DOHH2 (cell line): ENCODE data around the gene TMEM139.

ENCODE experiments used
- H3F3A ChIP-seq: fragments of 200-600 bp; sonication (generic), shearing (Covaris generic); 2 replicates; pipeline ENCODE4 v1.6.0; 2016; ENCODE audit warnings: antibody characterized with exemption, mild to moderate bottlenecking; ENCODE audit not compliant: control insufficient read depth, insufficient read depth
- H3K27ac ChIP-seq: fragments of 200-600 bp; sonication (generic); 2 replicates; pipeline ENCODE4 v1.5.1; 2014; ENCODE audit warnings: low read depth, mild to moderate bottlenecking, low read length, moderate library complexity
- H3K27me3 ChIP-seq: fragments of 200-600 bp; sonication (generic); 2 replicates; pipeline ENCODE4 v1.6.1; 2014; ENCODE audit warnings: mild to moderate bottlenecking, low read length, mixed read lengths; ENCODE audit not compliant: control insufficient read depth
- H3K36me3 ChIP-seq: fragments of 200-600 bp; sonication (generic); 2 replicates; pipeline ENCODE4 v1.6.1; 2014; ENCODE audit warnings: mild to moderate bottlenecking, low read length, moderate library complexity, mixed read lengths; ENCODE audit not compliant: control insufficient read depth
- H3K4me1 ChIP-seq: fragments of 200-600 bp; sonication (generic); 2 replicates; pipeline ENCODE4 v1.6.1; 2014; ENCODE audit warnings: mild to moderate bottlenecking, low read length, mixed read lengths; ENCODE audit not compliant: control insufficient read depth
- H3K4me2 ChIP-seq: fragments of 200-600 bp; sonication (generic); 2 replicates; pipeline ENCODE4 v1.6.0; 2014; ENCODE audit warnings: mild to moderate bottlenecking, low read length, moderate library complexity
- H3K4me3 ChIP-seq: fragments of 200-600 bp; sonication (generic); 2 replicates; pipeline ENCODE4 v1.5.1; 2014; ENCODE audit warnings: mild to moderate bottlenecking, low read length, mixed read lengths
- H3K79me2 ChIP-seq: fragments of 200-600 bp; sonication (generic); 2 replicates; pipeline ENCODE4 v1.6.1; 2014; ENCODE audit warnings: mild to moderate bottlenecking, low read length, mixed read lengths; ENCODE audit not compliant: control insufficient read depth
- H3K9me2 ChIP-seq: fragments of 200-600 bp; sonication (generic); replicated peaks from 2 replicates; pipeline ENCODE4 v1.6.1; 2014; ENCODE audit warnings: mild to moderate bottlenecking, low read length, mixed read lengths; ENCODE audit not compliant: control insufficient read depth
- H3K9me3 ChIP-seq: fragments of 200-600 bp; sonication (generic); 2 replicates; pipeline ENCODE4 v1.6.1; 2014; ENCODE audit warnings: antibody characterized with exemption, low read length, mixed read lengths; ENCODE audit not compliant: control insufficient read depth, insufficient read depth
- H4K20me1 ChIP-seq: fragments of 200-600 bp; sonication (generic); 2 replicates; pipeline ENCODE4 v1.6.0; 2014; ENCODE audit warnings: low read depth, mild to moderate bottlenecking, antibody characterized with exemption, low read length, moderate library complexity; ENCODE audit not compliant: control insufficient read depth, insufficient read depth
- EZH2phosphoT487 ChIP-seq: fragments of 200-600 bp; sonication (generic); IDR thresholded peaks from 2 replicates; pipeline ENCODE4 v1.6.1; 2017; ENCODE audit warnings: borderline replicate concordance, mild to moderate bottlenecking, antibody characterized with exemption, low read length, moderate library complexity, mixed read lengths
- TF ChIP-seq, protein P1 (sequence below): fragments of 200-600 bp; sonication (generic); IDR thresholded peaks from one replicate; pipeline ENCODE4 v1.5.1; 2014; ENCODE audit warnings: antibody characterized with exemption, mild to moderate bottlenecking, low read depth, low read length; ENCODE audit not compliant: poor library complexity, severe bottlenecking

Gene TMEM139

DNA sequence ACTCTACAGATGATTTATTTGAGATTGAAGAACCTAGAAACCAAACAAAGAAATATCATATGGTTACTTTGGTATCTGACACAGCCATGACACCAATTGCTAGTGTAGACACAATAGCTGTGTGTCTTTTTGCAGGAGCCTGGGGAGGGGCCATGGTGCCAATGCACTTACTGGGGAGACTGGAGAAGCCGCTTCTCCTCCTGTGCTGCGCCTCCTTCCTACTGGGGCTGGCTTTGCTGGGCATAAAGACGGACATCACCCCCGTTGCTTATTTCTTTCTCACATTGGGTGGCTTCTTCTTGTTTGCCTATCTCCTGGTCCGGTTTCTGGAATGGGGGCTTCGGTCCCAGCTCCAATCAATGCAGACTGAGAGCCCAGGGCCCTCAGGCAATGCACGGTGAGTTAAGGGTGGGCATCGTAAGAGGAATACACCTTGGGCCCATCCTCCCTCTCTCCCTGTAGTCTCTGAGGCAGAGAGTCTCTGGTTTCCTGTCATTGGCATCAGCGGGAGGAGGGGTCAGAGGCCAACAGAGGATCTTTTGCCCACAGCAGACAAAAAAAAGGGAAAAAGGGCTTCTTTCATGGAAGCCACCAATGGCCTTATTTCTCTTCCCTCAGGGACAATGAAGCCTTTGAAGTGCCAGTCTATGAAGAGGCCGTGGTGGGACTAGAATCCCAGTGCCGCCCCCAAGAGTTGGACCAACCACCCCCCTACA is 1.2 kb downstream of the TMEM139 start:
- no peak overlapping the region for H3K27ac ChIP-seq

DNA sequence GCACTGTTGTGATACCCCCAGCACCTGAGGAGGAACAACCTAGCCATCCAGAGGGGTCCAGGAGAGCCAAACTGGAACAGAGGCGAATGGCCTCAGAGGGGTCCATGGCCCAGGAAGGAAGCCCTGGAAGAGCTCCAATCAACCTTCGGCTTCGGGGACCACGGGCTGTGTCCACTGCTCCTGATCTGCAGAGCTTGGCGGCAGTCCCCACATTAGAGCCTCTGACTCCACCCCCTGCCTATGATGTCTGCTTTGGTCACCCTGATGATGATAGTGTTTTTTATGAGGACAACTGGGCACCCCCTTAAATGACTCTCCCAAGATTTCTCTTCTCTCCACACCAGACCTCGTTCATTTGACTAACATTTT is 1.7 kb downstream of the TMEM139 start:
- Histone ChIP-seq H3F3A (no peaks in the 10 kb centered on the region), H3K4me3 (no peak overlapping the region), H3K27me3 (no peaks in the 10 kb centered on the region), H4K20me1 (peaks cover 22% of the 10 kb centered on the region), H3K4me1 (peaks cover 50% of the 10 kb centered on the region), H3K9me3 (peaks cover 7% of the 10 kb centered on the region), H3K79me2 (peaks cover 33% of the 10 kb centered on the region), H3K27ac (no peak overlapping the region), H3K9me2 (no peaks in the 10 kb centered on the region), H3K36me3 (peaks cover 37% of the 10 kb centered on the region), H3K4me2 (no peak overlapping the region)
- TF ChIP-seq, protein P1, sequence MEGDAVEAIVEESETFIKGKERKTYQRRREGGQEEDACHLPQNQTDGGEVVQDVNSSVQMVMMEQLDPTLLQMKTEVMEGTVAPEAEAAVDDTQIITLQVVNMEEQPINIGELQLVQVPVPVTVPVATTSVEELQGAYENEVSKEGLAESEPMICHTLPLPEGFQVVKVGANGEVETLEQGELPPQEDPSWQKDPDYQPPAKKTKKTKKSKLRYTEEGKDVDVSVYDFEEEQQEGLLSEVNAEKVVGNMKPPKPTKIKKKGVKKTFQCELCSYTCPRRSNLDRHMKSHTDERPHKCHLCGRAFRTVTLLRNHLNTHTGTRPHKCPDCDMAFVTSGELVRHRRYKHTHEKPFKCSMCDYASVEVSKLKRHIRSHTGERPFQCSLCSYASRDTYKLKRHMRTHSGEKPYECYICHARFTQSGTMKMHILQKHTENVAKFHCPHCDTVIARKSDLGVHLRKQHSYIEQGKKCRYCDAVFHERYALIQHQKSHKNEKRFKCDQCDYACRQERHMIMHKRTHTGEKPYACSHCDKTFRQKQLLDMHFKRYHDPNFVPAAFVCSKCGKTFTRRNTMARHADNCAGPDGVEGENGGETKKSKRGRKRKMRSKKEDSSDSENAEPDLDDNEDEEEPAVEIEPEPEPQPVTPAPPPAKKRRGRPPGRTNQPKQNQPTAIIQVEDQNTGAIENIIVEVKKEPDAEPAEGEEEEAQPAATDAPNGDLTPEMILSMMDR = no peak
- no peak for TF ChIP-seq EZH2phosphoT487

More for the DNA sequence above, 1.2 kb downstream of the TMEM139 start:
- no peak overlapping the region for H3K4me2 ChIP-seq
- TF ChIP-seq, protein P1 = no peak
- TF ChIP-seq EZH2phosphoT487 = no peak
- H3K9me3 ChIP-seq = peaks cover 7% of the 10 kb centered on the region
- no peak overlapping the region for H3K4me3 ChIP-seq
- H3K79me2 ChIP-seq = peaks cover 28% of the 10 kb centered on the region
- peaks cover 18% of the 10 kb centered on the region; the same call in 1 of the 2 replicates for H4K20me1 ChIP-seq
- no peaks in the 10 kb centered on the region for H3F3A ChIP-seq
- no peaks in the 10 kb centered on the region for H3K9me2 ChIP-seq
- H3K36me3 ChIP-seq = peaks cover 31% of the 10 kb centered on the region
- H3K27me3 ChIP-seq = no peaks in the 10 kb centered on the region
- peaks cover 45% of the 10 kb centered on the region for H3K4me1 ChIP-seq

DNA sequence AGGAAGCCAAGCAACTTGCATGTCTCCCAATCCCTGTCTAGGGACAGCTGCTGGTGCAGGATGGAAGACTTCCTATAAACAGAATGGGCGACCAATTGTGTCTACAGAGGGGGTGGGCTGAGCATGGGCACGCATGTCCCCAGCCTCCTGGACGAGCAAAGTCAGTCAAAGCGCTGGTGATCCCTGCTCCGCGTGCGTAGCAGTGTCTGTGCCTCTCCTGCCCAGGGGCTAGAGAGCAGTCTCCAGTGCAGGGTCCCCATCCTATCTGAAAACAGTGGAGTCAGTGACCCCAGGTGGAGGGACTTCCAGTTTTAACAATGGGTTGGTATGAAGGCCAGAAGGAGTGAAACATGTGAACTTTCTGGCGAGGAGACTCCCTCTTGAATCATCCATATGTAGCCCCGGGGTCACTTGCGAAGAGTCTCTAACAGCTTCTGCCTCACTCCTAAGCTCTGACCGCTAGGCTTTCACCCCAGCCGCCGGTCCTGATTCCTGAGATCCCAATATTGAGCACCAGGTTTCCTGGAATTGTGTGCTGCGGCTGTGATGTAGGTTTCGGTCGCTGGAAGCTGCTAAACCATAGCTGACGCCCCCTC is 2.7 kb downstream of the TMEM139 start:
- H3K27ac ChIP-seq = peak overlapping the region; percentile 27
- H3K9me2 ChIP-seq = no peaks in the 10 kb centered on the region
- H3K27me3 ChIP-seq = no peaks in the 10 kb centered on the region
- peaks cover 22% of the 10 kb centered on the region for H4K20me1 ChIP-seq
- TF ChIP-seq, protein P1 = no peak
- no peak for TF ChIP-seq EZH2phosphoT487
- no peaks in the 10 kb centered on the region for H3F3A ChIP-seq
- H3K79me2 ChIP-seq = peaks cover 42% of the 10 kb centered on the region
- peak overlapping the region; percentile 46 for H3K4me3 ChIP-seq
- peak overlapping the region; percentile 41 for H3K4me2 ChIP-seq
- H3K9me3 ChIP-seq = peaks cover 7% of the 10 kb centered on the region
- H3K36me3 ChIP-seq = peaks cover 46% of the 10 kb centered on the region
- peaks cover 55% of the 10 kb centered on the region for H3K4me1 ChIP-seq
